Femur (tissue), 1 donor: ENCODE results near the gene MYCBP2.
"Not testable (repeated sequence)": the region's sequence is repeated elsewhere in the genome, so short reads cannot be mapped to it uniquely, and the experiment has no call there.

ENCODE experiments used
- DNase-seq: peaks from one replicate; pipeline ENCODE4 v3.0.0-alpha.2; 2017

MYCBP2 gene

GRCh38 chr13:77198995-77199394 lies 127.9 kb downstream of the MYCBP2 start:
- not testable (repeated sequence) for DNase-seq

DNA sequence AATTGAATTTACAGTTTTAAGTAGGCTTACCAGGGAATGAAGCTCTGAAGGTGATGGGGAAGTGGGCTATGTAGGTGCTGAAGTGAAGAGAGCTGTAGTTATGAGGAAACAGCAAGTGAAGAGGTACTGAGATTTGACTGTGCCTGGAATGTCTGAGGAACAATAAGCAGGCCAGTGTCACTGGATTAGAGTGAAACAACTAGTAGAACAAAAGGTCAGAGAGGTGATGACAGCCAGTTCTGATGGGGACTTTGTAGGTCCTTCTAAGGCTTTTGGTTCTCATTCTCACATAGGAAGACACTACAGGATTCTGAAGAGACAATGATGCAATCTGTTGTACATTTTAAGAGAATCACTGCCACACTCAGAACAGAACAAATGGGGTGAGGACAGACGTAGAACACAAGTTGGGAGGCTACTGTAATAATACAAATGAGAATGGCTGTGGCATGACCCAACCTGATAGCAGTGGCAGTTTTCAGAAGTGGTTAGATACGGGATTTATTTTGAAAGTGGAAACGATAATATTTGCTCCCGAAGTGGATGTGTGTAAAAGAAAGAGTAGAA lies 130.8 kb downstream of the MYCBP2 start:
- no peak for DNase-seq

DNA sequence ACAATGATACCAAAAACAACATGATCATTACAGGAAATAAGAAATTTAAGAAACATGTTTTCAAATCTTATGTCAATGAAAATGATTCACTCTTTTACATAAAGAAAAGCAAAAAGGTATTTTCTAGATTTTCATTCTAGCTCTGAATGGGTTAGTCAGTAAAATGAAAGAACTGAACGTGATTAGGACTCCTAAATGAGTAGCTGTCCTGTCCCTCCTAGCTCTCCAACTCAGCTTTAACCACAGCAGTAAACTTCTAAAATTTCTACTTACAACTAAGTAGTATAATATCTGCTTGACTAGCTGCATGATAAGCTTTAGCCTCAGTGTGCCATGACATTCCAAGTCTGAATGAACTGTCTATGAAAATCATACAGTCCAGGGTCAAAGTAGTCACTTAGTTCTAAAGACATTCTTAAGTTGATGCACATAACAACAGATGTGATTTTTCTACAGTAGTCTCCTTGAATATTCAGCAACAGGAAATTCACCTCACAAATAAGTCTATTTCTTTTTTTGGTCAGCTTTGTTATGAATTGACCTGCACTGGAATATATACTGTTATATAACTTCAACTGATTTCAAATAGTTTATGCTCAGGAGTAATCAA lies 136.4 kb downstream of the MYCBP2 start:
- DNase-seq: no peak

DNA sequence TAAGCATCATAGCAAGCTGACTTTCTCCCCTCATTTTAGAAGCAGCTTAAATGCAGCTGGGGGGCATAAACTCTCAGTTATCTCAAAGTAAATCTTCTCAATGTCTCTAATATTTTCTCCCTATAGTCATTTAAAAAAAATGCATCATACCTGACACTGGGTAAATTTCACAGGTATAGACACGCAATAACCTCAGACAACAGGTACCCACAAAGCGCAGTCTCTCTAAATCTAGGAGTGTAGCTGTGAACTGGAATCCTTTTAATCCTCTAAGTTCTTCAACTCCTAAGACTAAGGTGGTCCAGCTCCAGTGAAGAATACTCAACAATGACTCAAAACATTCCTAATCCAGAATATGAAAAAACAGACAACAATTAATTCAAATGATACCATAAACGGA lies 141.2 kb downstream of the MYCBP2 start:
- no peak for DNase-seq

DNA sequence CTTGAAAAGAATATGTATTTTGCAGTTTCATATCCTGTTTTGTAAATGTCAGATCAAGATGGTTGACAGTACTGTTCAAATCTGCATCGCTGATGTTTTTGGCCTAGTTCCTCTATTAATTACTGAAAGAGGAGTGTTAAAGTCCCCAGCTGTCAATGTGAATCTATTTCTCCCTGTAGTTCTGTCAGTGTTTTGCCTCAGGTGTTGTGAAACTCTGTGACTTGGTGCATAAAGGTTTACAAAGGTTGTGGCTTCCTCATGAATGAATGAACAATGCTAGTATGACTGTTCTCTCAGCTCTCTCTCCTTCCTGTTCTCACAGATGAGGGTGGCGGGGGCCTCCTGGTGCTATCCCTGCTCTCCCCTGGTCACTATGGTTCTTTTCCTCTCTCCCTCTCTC lies 142.4 kb downstream of the MYCBP2 start:
- no peak for DNase-seq

DNA sequence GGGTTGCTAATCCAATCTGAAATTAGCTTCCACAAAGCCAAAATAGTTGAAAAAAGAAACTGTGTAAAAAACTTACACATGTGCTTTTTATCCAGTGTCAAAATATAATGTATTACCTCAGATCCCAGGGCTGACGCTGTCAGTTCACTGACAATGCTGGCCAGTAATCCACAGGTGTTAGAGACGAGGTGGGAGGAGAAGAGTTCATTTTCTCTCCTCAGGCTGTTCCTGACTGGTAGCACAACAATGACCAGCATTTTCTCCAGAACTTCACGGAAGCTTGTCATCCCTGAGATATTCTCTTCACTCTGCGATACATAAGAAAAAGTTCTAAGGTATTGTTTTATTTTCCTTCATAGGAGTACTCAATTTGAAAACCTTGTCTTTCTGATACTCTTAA lies 146.9 kb downstream of the MYCBP2 start:
- no peak for DNase-seq

DNA sequence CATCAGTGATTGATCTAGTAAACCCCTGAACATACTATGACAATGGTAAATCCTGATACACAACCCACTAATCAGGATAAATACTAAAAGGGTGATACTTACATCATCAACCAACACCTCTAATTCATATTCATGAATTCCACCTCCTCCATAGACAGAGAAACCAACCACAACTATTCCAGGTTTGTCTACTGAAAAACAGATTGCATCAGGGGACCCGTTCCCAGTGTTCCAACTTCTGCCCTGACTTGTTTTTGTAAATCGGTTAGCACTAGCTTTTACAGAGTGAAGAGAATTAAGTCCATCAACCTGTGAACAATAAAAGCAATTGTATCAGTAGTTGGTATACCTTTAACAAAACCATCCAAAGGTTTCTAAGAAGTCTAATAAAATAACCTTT lies 149.2 kb downstream of the MYCBP2 start:
- DNase-seq: no peak

DNA sequence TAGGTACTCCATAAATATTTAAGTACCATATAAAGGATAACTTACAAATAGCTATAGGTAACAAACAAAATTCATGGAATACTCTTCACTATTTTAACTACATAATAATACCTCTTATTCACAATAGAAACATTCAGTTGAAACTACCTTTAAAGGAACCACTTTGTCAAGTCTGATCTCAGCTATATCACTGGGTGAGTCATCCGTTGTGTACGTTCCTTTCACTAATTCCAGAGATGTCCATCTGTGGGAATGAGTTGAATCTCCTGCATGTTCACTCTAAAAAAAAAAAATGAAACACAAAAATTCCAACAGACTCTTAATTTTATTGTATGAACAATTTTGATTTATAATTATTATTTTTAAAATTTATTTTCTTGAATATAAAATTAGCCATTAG lies 150.5 kb downstream of the MYCBP2 start:
- no peak for DNase-seq

GRCh38 chr13:77172650-77173049 lies 154.2 kb downstream of the MYCBP2 start:
- DNase-seq: no peak

DNA sequence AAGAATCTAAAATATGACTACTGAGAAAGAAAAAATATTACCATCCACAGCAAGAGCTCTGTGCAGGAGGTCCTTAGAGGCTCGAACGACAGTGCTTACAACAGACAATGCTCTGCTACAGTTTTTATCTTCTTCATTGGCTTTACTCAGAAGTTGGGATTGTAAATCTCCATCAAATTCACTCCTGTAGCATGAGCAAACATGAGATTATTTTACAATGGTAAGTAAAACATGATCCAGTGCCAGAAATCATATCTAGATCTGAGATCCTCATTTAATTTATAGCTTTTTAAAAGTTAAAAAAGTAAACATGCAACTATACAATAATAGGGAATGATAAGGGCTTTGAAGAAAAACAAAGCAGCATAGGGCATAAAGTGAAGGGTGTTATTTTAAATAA lies 155.4 kb downstream of the MYCBP2 start:
- no peak for DNase-seq

- no peak for DNase-seq
These were observed 158.7 kb downstream of the MYCBP2 start for GRCh38 chr13:77168237-77168636.

DNA sequence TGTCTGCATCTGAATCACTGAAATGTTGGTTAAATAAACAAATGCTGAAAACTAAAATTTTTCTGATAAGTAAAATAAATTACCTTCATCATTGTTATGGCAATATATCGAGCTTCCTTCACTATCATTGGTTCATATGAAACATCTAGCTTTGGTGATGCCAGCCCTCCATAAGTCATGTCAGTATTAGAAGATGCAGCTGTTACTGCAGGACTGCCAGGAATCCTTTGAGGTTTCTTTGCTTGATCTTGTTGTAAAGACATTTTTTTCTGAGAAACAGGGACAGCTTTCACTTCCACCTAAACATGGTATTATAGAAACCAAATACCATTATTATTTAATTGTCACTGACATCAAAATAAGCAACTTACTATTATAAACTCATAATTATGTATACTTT lies 176.2 kb downstream of the MYCBP2 start:
- DNase-seq: no peak

DNA sequence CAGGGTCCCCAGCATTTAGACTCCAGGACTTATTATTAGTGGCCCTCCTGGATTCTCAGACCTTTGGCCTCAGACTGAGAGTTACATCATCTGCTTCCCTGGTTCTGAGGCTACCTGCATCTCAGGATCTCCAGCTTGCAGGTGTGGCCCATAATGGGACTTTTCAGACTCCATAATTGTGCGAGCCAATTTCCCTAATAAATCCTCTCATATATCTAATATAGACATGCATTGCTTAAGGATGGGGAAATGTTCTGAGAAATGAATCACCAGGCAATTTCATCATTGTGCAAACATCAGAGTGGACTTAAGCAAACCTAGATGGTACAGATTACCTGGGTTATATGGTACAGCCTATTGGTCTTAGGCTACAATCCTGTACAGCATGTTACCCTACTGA lies 183.5 kb downstream of the MYCBP2 start:
- no peak for DNase-seq

DNA sequence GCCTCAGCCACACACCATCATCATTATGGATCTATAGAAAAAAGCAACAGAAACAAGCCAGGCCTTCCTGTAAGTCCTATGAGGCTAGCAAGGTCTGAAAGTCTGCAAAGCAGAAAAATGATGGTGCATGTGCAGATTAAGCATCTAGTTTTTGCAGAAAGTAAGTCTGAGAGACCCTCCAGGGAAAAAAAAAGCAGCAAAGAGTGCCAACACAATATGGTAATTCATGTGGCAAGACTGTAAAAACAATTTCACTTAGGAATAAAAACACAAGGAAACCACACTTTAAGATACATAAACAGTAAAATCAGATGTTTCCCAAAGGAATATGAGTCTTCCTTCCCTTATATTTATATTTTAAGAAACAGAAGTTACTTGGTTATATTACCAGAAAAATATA lies 187.6 kb downstream of the MYCBP2 start:
- no peak for DNase-seq

DNA sequence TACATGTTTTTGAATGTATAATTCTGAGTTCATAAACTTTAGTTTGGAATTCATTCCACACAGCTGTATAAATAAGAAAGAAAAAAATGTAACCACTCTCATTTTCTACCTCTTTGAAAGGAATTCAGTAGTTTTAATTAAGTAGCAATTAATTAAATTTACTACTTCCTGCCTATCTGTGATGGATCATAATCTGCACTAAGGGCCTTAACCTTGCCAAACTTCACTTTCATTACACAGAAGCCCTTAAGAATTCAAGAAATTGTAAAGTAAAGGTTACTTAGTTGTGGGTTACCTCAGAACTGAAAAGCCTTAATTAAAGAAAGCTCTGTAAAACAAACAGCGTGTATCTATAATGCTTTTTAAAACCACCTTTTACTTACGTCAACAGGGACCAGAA lies 188.1 kb downstream of the MYCBP2 start:
- DNase-seq: no peak

DNA sequence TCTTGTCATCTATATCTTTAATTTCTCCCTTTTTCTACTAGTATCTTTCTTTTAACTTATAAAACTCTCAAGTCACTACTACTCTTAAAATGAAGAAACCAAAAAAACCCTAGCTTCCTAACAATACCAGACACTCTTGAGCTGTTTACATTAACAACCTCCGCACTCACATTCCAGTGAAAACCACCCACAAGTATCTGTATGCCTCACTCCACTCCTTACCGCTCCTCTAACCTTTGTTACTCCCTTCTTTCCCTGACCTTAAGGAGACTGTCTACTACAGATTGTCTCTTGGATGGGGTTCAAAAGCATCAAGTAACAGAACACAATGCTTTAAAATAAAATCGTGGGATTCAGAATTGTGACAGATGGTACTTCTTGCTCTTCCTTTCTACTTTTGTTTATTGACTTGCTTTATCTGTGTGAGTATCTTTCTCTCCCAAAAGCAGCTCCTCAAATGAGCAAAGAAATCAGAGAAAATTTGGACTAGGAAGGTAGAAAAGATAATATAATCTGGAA lies 189.9 kb downstream of the MYCBP2 start:
- no peak for DNase-seq

DNA sequence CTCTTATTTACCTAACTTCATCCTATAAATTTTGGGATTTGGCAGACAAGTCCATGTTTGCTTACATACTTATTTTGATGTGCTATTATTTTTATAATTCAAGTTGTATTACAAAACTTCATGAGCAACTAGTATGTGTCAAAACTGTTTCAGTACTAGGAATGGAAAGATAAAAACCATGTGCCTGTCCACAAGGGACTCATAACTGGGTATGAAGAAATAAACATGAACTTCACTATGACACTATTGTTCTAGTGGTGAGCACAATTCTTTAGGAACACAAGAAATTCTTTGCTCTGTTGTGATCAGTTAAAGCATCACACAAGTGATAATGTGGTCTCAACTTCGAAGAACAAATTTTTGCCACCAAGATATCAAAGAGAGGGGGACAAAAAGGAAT lies 202.5 kb downstream of the MYCBP2 start:
- no peak for DNase-seq

GRCh38 chr13:77118134-77118533 lies 208.8 kb downstream of the MYCBP2 start:
- no peak for DNase-seq

GRCh38 chr13:77114271-77114670 lies 212.6 kb downstream of the MYCBP2 start:
- DNase-seq: no peak

- no peak for DNase-seq
These were observed 213.4 kb downstream of the MYCBP2 start for GRCh38 chr13:77113496-77113895.

- DNase-seq: no peak
These were observed 221.8 kb downstream of the MYCBP2 start for GRCh38 chr13:77105051-77105450.

DNA sequence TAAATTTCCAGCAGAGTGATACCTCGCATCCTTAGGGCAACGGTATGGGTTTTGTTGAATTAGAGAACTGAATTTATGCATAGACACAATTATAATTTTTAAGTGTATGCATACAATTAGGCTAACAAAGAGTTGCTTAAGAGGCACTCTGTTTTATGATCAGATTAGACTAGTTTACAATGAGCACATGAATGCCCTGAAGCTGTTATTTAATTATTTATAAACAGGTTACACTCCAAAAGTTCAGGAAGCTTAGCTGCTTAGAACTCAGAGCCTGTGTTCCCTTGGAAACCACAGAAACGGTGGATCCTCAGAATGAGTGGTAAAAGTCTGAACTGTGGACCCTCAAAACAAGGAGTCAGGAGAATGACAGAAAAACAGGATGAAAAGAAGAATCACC lies 227.5 kb downstream of the MYCBP2 start:
- no peak for DNase-seq

DNA sequence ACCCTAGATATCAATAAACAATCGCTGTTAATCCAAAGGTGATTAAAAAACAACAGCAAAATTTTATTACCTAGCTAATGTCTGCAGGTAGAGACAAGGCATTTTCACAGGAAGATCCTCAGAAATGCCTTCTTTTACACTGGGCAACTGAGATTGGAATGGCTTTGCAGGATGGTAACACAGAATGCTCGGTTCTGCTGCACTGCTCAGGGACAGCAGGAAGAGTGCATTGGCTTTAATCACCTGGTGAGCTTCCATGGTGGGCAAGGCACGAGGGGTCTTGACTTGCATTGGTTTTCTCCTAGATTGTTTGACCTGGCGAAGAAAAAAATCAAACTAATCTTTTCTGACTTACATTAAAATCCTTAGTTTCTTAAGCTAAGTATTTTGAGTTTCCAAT lies 231.6 kb downstream of the MYCBP2 start:
- DNase-seq: no peak

DNA sequence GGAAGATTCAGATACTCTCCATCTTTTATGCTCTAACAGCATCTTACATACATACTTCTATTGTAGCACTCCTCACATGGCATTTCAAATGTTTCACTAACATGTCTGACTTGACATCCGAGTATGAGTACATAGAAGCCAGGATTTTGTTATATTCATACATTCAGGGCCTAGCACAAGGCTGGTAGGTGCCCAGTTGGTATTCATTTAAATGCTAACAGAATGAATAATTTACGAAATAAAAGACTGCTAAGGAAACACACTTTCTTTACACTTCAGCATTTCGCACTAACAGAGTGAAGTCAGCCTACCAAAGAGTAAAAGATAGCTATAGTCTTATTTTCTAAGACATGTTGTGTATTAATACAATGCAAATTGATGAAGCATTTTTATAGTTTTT lies 232.1 kb downstream of the MYCBP2 start:
- DNase-seq: no peak

DNA sequence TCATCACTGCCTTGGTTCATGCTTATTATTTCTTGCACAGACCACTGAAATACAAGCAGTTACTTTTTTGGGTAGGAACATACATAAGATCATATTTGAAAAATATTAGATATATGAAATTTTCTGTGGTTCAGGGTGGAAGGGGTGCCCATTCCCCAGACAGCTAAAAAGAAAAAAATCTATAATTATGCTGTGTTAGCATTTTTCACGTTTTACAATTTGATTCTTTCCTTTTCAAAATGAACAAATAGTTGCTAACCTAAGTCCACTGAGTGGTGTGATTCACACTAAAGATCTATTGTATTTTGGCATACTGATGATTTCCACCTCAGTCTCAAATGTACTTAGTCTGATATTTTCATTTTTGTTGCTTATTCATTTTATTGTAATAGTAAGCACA lies 233.2 kb downstream of the MYCBP2 start:
- no peak for DNase-seq
